Esophagus squamous epithelium (tissue), 4 donors: Measurements from ENCODE around the gene PCBP4.

Source experiments
- CTCF ChIP-seq, 6 experiments: fragments of 450-650 bp in 4 of 6; fragments of 200-600 bp in 2 of 6; sonication (generic) in 2 of 6; IDR thresholded peaks; one replicate each; pipeline ENCODE4 v1.5.1; 2016 to 2019; ENCODE audit warnings: antibody characterized with exemption in 6 of 6, mild to moderate bottlenecking in 4 of 6, moderate library complexity in 4 of 6
- POLR2A ChIP-seq, 4 donors: fragments of 450-650 bp; IDR thresholded peaks; one replicate each; pipeline ENCODE4 v1.6.1; 2017; ENCODE audit warnings: antibody characterized with exemption in 4 of 4, mild to moderate bottlenecking in 4 of 4, moderate library complexity in 3 of 4

GRCh38 chr3:51946796-51947195 lies 20.5 kb downstream of the PCBP4 start:
- TF ChIP-seq CTCF (IDR thresholded peaks at IDR 0.05) (no peak), POLR2A (IDR thresholded peaks at IDR 0.05) (no peak)
